ENCODE data around the gene CEL.
"Not testable (repeated sequence)": the region's sequence is repeated elsewhere in the genome, so short reads cannot be mapped to it uniquely, and the experiment has no call there.

Gene CEL

GRCh38 chr9:133090187-133090586 lies 28.4 kb downstream of the CEL start:
- Mint-ChIP-seq H3K27me3 (ENCODE audit: low read depth) (no peaks in the 10 kb centered on the region), H3K4me1 (no peaks in the 10 kb centered on the region)
- no peak for TF ChIP-seq CTCF (IDR thresholded peaks at IDR 0.05; ENCODE audit: unreplicated experiment in 3 of 3)

GRCh38 chr9:133090752-133091385 lies 29.1 kb downstream of the CEL start:
- H3K27me3 Mint-ChIP-seq (ENCODE audit: low read depth): no peaks in the 10 kb centered on the region
- TF ChIP-seq CTCF (IDR thresholded peaks at IDR 0.05; ENCODE audit: unreplicated experiment in 3 of 3): no peak
- no peaks in the 10 kb centered on the region for H3K4me1 Mint-ChIP-seq
- H3K9me3 Mint-ChIP-seq: peaks cover 13% of the 10 kb centered on the region
- H3K36me3 Mint-ChIP-seq (ENCODE audit: low read depth): peaks cover 26% of the 10 kb centered on the region
- no peak overlapping the region for H3K27ac Mint-ChIP-seq
- H3K4me3 Mint-ChIP-seq: no peak overlapping the region

More at GRCh38 chr9:133090187-133090586, 28.4 kb downstream of the CEL start:
- Mint-ChIP-seq H3K27ac (no peak overlapping the region), H3K4me3 (no peak overlapping the region), H3K9me3 (peaks cover 6% of the 10 kb centered on the region), H3K36me3 (ENCODE audit: low read depth) (peaks cover 19% of the 10 kb centered on the region)

- peaks cover 28% of the 10 kb centered on the region for H3K9me3 Mint-ChIP-seq
- not testable (repeated sequence) for H3K27ac Mint-ChIP-seq; H3K4me1 Mint-ChIP-seq; H3K27me3 Mint-ChIP-seq (ENCODE audit: low read depth); H3K4me3 Mint-ChIP-seq
- peaks cover 61% of the 10 kb centered on the region for H3K36me3 Mint-ChIP-seq (ENCODE audit: low read depth)
Observed at GRCh38 chr9:133094351-133094750, 32.6 kb downstream of the CEL start.

GRCh38 chr9:133094842-133095393 lies 33.1 kb downstream of the CEL start:
- peaks cover 28% of the 10 kb centered on the region for H3K9me3 Mint-ChIP-seq
- H3K27ac Mint-ChIP-seq: no peak overlapping the region
- TF ChIP-seq CTCF (IDR thresholded peaks at IDR 0.05; ENCODE audit: unreplicated experiment in 3 of 3): no peak

GRCh38 chr9:133098104-133098754 lies 36.4 kb downstream of the CEL start:
- no peak overlapping the region for H3K27ac Mint-ChIP-seq
- TF ChIP-seq CTCF (IDR thresholded peaks at IDR 0.05; ENCODE audit: unreplicated experiment in 3 of 3): no peak
- H3K27me3 Mint-ChIP-seq (ENCODE audit: low read depth): no peaks in the 10 kb centered on the region
- no peak overlapping the region for H3K4me3 Mint-ChIP-seq
- peaks cover 4% of the 10 kb centered on the region for H3K4me1 Mint-ChIP-seq
- peaks cover 67% of the 10 kb centered on the region for H3K36me3 Mint-ChIP-seq (ENCODE audit: low read depth)
- H3K9me3 Mint-ChIP-seq: peaks cover 28% of the 10 kb centered on the region

More at GRCh38 chr9:133094842-133095393, 33.1 kb downstream of the CEL start:
- no peaks in the 10 kb centered on the region for H3K27me3 Mint-ChIP-seq (ENCODE audit: low read depth)
- no peak overlapping the region for H3K4me3 Mint-ChIP-seq
- peaks cover 66% of the 10 kb centered on the region for H3K36me3 Mint-ChIP-seq (ENCODE audit: low read depth)
- H3K4me1 Mint-ChIP-seq: peaks cover 4% of the 10 kb centered on the region

- H3K27ac Mint-ChIP-seq: no peak overlapping the region
- H3K4me3 Mint-ChIP-seq: no peak overlapping the region
- H3K27me3 Mint-ChIP-seq (ENCODE audit: low read depth): no peaks in the 10 kb centered on the region
- H3K4me1 Mint-ChIP-seq: peaks cover 4% of the 10 kb centered on the region
- peaks cover 68% of the 10 kb centered on the region for H3K36me3 Mint-ChIP-seq (ENCODE audit: low read depth)
- H3K9me3 Mint-ChIP-seq: peaks cover 28% of the 10 kb centered on the region
- no peak for TF ChIP-seq CTCF (IDR thresholded peaks at IDR 0.05; ENCODE audit: unreplicated experiment in 3 of 3)
Observed at GRCh38 chr9:133098871-133099270, 37.1 kb downstream of the CEL start.
